Body of pancreas (tissue), 4 donors: ENCODE data around the gene HIF1A. TPM values are rescaled to one million over a fixed set of nuclear protein-coding genes. Genes with fewer than 3 reads are reported as not detected.

Experiments
- ATAC-seq: fragments of 150-250 bp; one replicate; pipeline ENCODE4 v1.9.1; 2016
- DNase-seq, 4 donors: peaks; one replicate each; pipeline ENCODE4 v3.0.0-alpha.2; 2019
- H3K27ac ChIP-seq, 4 donors: fragments of 200-600 bp; sonication (generic); 1 replicate in 3 of 4; 2 replicates in 1 of 4; pipeline versions ENCODE4 v1.5.1 to v1.6.1; 2016 to 2019; ENCODE audit warnings: mild to moderate bottlenecking in 1 of 4, mixed read lengths in 1 of 4, moderate library complexity in 1 of 4
- H3K27me3 ChIP-seq, 2 donors: fragments of 200-600 bp; sonication (generic); one replicate each; pipeline ENCODE4 v1.6.0; 2016; ENCODE audit warnings: mild to moderate bottlenecking in 1 of 2
- H3K36me3 ChIP-seq, 2 donors: fragments of 200-600 bp; sonication (generic); replicated peaks in 1 of 2; 2 replicates each; pipeline ENCODE4 v1.5.1; 2016; ENCODE audit warnings: low read depth in 2 of 2; ENCODE audit not compliant: insufficient read depth in 1 of 2
- H3K4me1 ChIP-seq: fragments of 200-600 bp; sonication (generic); one replicate; pipeline ENCODE4 v1.6.0; 2016
- H3K4me3 ChIP-seq, 2 donors: fragments of 200-600 bp; sonication (generic); 1 replicate in 1 of 2; 2 replicates in 1 of 2; pipeline ENCODE4 v1.5.1; 2016 to 2019
- H3K9me3 ChIP-seq, 3 donors: fragments of 200-600 bp; sonication (generic); 1 replicate in 2 of 3; 2 replicates in 1 of 3; pipeline ENCODE4 v1.5.1; 2016
- CTCF ChIP-seq, 7 experiments: fragments of 450-650 bp in 4 of 7; fragments of 200-600 bp in 3 of 7; sonication (generic) in 3 of 7; IDR thresholded peaks; one replicate each; pipeline ENCODE4 v1.5.1; 2016 to 2019; ENCODE audit warnings: antibody characterized with exemption in 7 of 7
- POLR2A ChIP-seq, 3 donors: fragments of 450-650 bp; IDR thresholded peaks; one replicate each; pipeline ENCODE4 v1.6.1; 2016; ENCODE audit warnings: antibody characterized with exemption in 3 of 3, mild to moderate bottlenecking in 2 of 3
- WGBS, 2 donors: methylation state at CpG; one replicate each; pipeline ENCODE4 v1.1.5; 2017; 5-methylcytosine and 5-hydroxymethylcytosine counted together
- intact Hi-C: fragments of 100-400 bp; cut with DNase I; formaldehyde crosslinking; loops from one replicate; pipeline ENCODE4 v1.15.1; 2023
- total RNA-seq, 2 donors: library from RNA; depleted of rRNA; stranded (reverse); fragments of >200 nt; gene quantifications; one replicate each; pipeline ENCODE4 v1.1.0, GENCODE V29; 2016

HIF1A gene
- total RNA-seq, 2 donors from 2014 or later: 36.8 to 66.9 TPM

- ATAC-seq (no peak), DNase-seq (no peak)
- no peak for TF ChIP-seq CTCF (IDR thresholded peaks at IDR 0.05)
- no peak for TF ChIP-seq POLR2A (IDR thresholded peaks at IDR 0.05)
- intact Hi-C loops: no loop called here
- Histone ChIP-seq H3K27ac (no peak overlapping the region), H3K36me3 (no peaks in the 10 kb centered on the region), H3K9me3 (no peaks in the 10 kb centered on the region), H3K4me1 (no peaks in the 10 kb centered on the region), H3K4me3 (no peak overlapping the region), H3K27me3 (no peaks in the 10 kb centered on the region)
- WGBS, 2 donors: 64 to 73% methylated on average over 5 of the region's 5 CpGs
Measured at GRCh38 chr14:61673305-61673704, 22.0 kb upstream of the HIF1A start.

- H3K36me3 ChIP-seq: no peaks in the 10 kb centered on the region
- H3K4me1 ChIP-seq: no peaks in the 10 kb centered on the region
- H3K27me3 ChIP-seq: no peaks in the 10 kb centered on the region
- intact Hi-C loops: no loop called here
- no peak for ATAC-seq
- no peak overlapping the region for H3K4me3 ChIP-seq
- TF ChIP-seq CTCF (IDR thresholded peaks at IDR 0.05) (no peak), POLR2A (IDR thresholded peaks at IDR 0.05) (no peak)
- DNase-seq: no peak
- no peaks in the 10 kb centered on the region for H3K9me3 ChIP-seq
- WGBS, 2 donors: 10 to 46% methylated on average over 3 of the region's 3 CpGs
- H3K27ac ChIP-seq: no peak overlapping the region
Measured at GRCh38 chr14:61675291-61675690, 20.0 kb upstream of the HIF1A start.

GRCh38 chr14:61677479-61677878, 17.8 kb upstream of the HIF1A start:
- ATAC-seq (no peak), DNase-seq (no peak)
- Histone ChIP-seq H3K27ac (no peak overlapping the region), H3K9me3 (no peaks in the 10 kb centered on the region), H3K4me1 (no peaks in the 10 kb centered on the region), H3K36me3 (no peaks in the 10 kb centered on the region), H3K4me3 (no peak overlapping the region), H3K27me3 (no peaks in the 10 kb centered on the region)
- intact Hi-C loops: no loop called here
- TF ChIP-seq CTCF (IDR thresholded peaks at IDR 0.05) (no peak), POLR2A (IDR thresholded peaks at IDR 0.05) (no peak)

GRCh38 chr14:61678975-61679374, 16.3 kb upstream of the HIF1A start:
- TF ChIP-seq CTCF (IDR thresholded peaks at IDR 0.05) (no peak), POLR2A (IDR thresholded peaks at IDR 0.05) (no peak)

GRCh38 chr14:61681413-61681812, 13.9 kb upstream of the HIF1A start:
- H3K4me1 ChIP-seq: no peaks in the 10 kb centered on the region
- H3K27ac ChIP-seq: no peak overlapping the region
- no peaks in the 10 kb centered on the region for H3K36me3 ChIP-seq
- H3K9me3 ChIP-seq: no peaks in the 10 kb centered on the region
- DNase-seq (no peak), ATAC-seq (no peak)
- intact Hi-C loops: no loop called here
- WGBS, 2 donors: 87 to 88% methylated on average over 6 of the region's 6 CpGs
- TF ChIP-seq POLR2A (IDR thresholded peaks at IDR 0.05) (no peak), CTCF (IDR thresholded peaks at IDR 0.05) (no peak)
- H3K27me3 ChIP-seq: no peaks in the 10 kb centered on the region
- H3K4me3 ChIP-seq: no peak overlapping the region

More at GRCh38 chr14:61678975-61679374, 16.3 kb upstream of the HIF1A start:
- DNase-seq: no peak
- no peak overlapping the region for H3K4me3 ChIP-seq
- no peaks in the 10 kb centered on the region for H3K4me1 ChIP-seq
- no peak overlapping the region for H3K27ac ChIP-seq
- intact Hi-C loops: no loop called here
- ATAC-seq: no peak
- whole genome bisulfite sequencing, 2 donors: 69 to 92% methylated on average over 2 of the region's 2 CpGs
- no peaks in the 10 kb centered on the region for H3K9me3 ChIP-seq
- no peaks in the 10 kb centered on the region for H3K27me3 ChIP-seq
- H3K36me3 ChIP-seq: no peaks in the 10 kb centered on the region
